HG03565 (cell line): ENCODE data around the gene PEX16.

Experiments used
- ATAC-seq: cut with Tn5 transposase; IDR thresholded peaks from one replicate; pipeline ENCODE4 v1.9.1; 2021; ENCODE audit warnings: mild to moderate bottlenecking, moderate library complexity; ENCODE audit not compliant: unreplicated experiment

The PEX16 gene

GRCh38 chr11:45879803-45880686 lies 37.6 kb downstream of the PEX16 start:
- ATAC-seq: no peak

- ATAC-seq: no peak
These were observed 39.8 kb downstream of the PEX16 start for GRCh38 chr11:45877845-45878244.

GRCh38 chr11:45877221-45877620 lies 40.5 kb downstream of the PEX16 start:
- ATAC-seq: no peak

- no peak for ATAC-seq
These were observed 41.3 kb downstream of the PEX16 start for GRCh38 chr11:45876401-45876800.

DNA sequence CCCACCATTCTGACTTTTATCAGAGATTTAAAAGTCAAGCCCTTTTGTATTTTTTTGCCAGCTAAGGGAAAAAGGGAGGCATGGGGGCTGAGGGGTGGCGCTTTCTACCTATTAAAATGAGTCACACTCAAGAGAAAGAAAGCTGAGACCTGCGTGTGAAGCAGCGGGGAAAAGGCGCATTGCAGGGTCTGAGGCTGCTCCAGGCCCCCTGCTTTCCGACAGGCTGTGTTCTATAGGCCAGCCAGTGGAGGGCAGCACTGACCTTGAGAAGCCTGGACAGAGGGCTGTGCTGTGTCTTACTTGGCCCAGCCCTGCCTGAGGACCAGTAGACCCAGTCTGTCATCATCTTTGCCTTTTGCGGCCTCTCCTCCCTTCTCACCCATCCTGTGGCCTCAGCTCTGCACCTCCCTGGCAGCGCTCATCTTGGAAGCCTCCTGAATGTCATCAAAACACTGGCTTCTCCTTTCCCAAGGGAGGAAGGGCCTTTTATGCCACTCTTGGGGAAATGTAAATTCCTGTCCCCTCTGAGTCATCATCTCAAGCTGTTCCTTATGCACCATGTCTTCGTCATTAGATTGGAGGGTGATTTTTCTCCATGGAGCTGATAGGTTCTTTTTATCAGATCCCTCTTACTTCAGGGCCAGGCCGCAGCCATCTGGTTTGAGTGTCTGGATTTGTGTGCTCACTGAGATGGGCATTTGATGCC lies 44.9 kb downstream of the PEX16 start:
- no peak for ATAC-seq

DNA sequence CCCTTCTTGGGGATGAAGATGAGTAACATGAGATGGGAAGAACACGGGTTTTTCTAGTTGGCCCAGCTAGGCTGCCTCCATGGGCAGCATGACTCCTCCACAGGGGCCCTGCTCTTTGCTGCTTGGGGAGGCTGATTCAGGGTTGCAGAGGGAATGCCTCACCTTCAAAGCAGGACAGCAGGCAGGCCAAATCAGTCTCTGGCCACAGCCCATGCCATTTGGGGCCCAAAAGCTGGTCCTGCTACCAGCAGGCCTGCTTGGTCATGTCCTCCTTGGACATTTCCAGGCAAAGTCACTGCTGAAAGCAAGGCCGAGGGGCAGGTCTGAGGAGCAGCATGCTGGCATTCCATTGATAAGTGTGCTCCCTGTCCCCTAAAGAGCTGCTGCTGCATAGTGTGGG lies 46.0 kb downstream of the PEX16 start:
- ATAC-seq: no peak

GRCh38 chr11:45870706-45871105 lies 47.0 kb downstream of the PEX16 start:
- ATAC-seq: no peak

- no peak for ATAC-seq
These were observed 48.1 kb downstream of the PEX16 start for GRCh38 chr11:45869551-45869950.

DNA sequence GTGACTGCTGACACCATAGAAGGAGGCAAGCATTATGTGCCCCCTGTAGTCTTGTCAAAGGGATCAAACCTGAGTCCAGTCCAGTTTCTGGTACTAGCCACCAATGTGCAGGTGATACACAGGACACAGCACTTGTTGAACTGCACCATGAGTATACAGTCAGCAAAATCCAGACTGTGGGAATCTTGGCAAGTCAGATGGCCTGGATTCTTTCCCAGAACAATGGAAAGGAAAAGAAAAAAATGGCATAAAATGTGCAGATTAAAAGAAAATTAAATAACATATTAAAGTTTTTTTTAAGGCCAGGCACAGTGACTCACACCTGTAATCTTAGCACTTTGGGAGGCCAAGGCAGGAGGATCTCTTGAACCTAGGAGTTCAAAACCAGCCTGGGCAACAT lies 53.6 kb downstream of the PEX16 start:
- ATAC-seq: no peak

- no peak for ATAC-seq
These were observed 56.7 kb downstream of the PEX16 start for GRCh38 chr11:45860764-45861510.

- ATAC-seq: no peak
These were observed 57.3 kb downstream of the PEX16 start for GRCh38 chr11:45860348-45860747.
